HepG2 (cell line): ENCODE results near the gene MIER1. TPM values are rescaled to one million over a fixed set of nuclear protein-coding genes. Genes with fewer than 3 reads are reported as not detected.

Experiments used
- AGO1 ChIP-seq: fragments of 200-400 bp; formaldehyde crosslinking; IDR thresholded peaks from 2 replicates; pipeline ENCODE4 v1.6.1; 2017; ENCODE audit warnings: mild to moderate bottlenecking, low read depth, low read length, moderate library complexity; ENCODE audit not compliant: poor library complexity, severe bottlenecking
- CEBPB ChIP-seq: IDR thresholded peaks from 2 replicates; pipeline ENCODE4 v1.6.1; 2011; ENCODE audit warnings: low read depth, low read length, improper control_type of control experiment, borderline replicate concordance
- GABPB1 ChIP-seq: IDR thresholded peaks from 2 replicates; pipeline ENCODE4 v1.6.1; 2016; ENCODE audit warnings: mild to moderate bottlenecking, missing genetic modification reagents, moderate library complexity, missing compliant biosample characterization
- HOXD1 ChIP-seq: sonication (generic); formaldehyde crosslinking; IDR thresholded peaks from 2 replicates; pipeline ENCODE4 v1.5.0; 2020; ENCODE audit warnings: missing genetic modification reagents
- JDP2 ChIP-seq: sonication (generic); formaldehyde crosslinking; IDR thresholded peaks from 2 replicates; pipeline ENCODE4 v1.8.1; 2022; ENCODE audit warnings: missing genetic modification reagents, borderline replicate concordance
- KDM2A ChIP-seq: sonication (generic); formaldehyde crosslinking; IDR thresholded peaks from 2 replicates; pipeline ENCODE4 v1.4.0; 2020; ENCODE audit warnings: low read depth, missing genetic modification reagents, borderline replicate concordance
- KDM5A ChIP-seq: fragments of 200-600 bp; sonication (generic); IDR thresholded peaks from 2 replicates; pipeline ENCODE4 v1.7.0; 2018; ENCODE audit warnings: antibody characterized with exemption, mild to moderate bottlenecking, low read length, borderline replicate concordance
- NFE2L2 ChIP-seq: fragments of 150-350 bp; IDR thresholded peaks from 2 replicates; pipeline ENCODE4 v1.6.1; 2014; ENCODE audit warnings: low read length
- NR2C2 ChIP-seq: sonication (generic); formaldehyde crosslinking; IDR thresholded peaks from 2 replicates; pipeline ENCODE4 v1.4.0; 2020; ENCODE audit warnings: missing genetic modification reagents, mild to moderate bottlenecking, moderate library complexity, borderline replicate concordance
- SAP130 ChIP-seq: IDR thresholded peaks from 2 replicates; pipeline ENCODE4 v1.6.1; 2016; ENCODE audit warnings: low read depth
- SRSF1 ChIP-seq: fragments of 200-400 bp; formaldehyde crosslinking; optimal IDR thresholded peaks from 2 replicates; pipeline ENCODE3; 2017; ENCODE audit warnings: mild to moderate bottlenecking, low read depth, low read length, moderate library complexity
- ZMYM4 ChIP-seq: sonication (generic); formaldehyde crosslinking; IDR thresholded peaks from 2 replicates; pipeline ENCODE4 v1.8.1; 2023; ENCODE audit warnings: mild to moderate bottlenecking, missing genetic modification reagents
- ZNF563 ChIP-seq: sonication (generic); formaldehyde crosslinking; IDR thresholded peaks from 2 replicates; pipeline ENCODE4 v1.8.0; 2022; ENCODE audit warnings: mild to moderate bottlenecking, moderate library complexity, missing genetic modification reagents
- ZNF567 ChIP-seq: sonication (generic); formaldehyde crosslinking; IDR thresholded peaks from 2 replicates; pipeline ENCODE4 v1.8.1; 2023; ENCODE audit warnings: mild to moderate bottlenecking, missing genetic modification reagents, borderline replicate concordance
- ZNF703 ChIP-seq: sonication (generic); formaldehyde crosslinking; IDR thresholded peaks from 2 replicates; pipeline ENCODE4 v1.5.1; 2020; ENCODE audit warnings: missing genetic modification reagents, mild to moderate bottlenecking, moderate library complexity, borderline replicate concordance
- ZSCAN29 ChIP-seq: sonication (generic); formaldehyde crosslinking; conservative IDR thresholded peaks from 2 replicates; pipeline ENCODE4 v1.4.0; 2020; ENCODE audit warnings: mild to moderate bottlenecking, missing genetic modification reagents
- polyA plus RNA-seq, 8 experiments: library from polyadenylated mRNA; depleted of rRNA in 3 of 8; stranded (reverse) in 7 of 8; unstranded in 1 of 8; fragments of >200 nt; fragmentation: Illumina TruSeq in 4 of 8; extraction: Trizol in 4 of 8; gene quantifications; 2 replicates each; pipeline versions ENCODE4 v1.2.1 to v1.2.3, GENCODE V29; 2011 to 2016; ENCODE audit warnings: low read depth in 4 of 8, missing spikeins in 1 of 8, mixed read lengths in 1 of 8; ENCODE audit not compliant: insufficient read depth in 1 of 8
- total RNA-seq, 5 experiments: library from RNA; depleted of rRNA; stranded (reverse); fragments of >200 nt; fragmentation: Illumina TruSeq; extraction: Trizol; gene quantifications; 2 replicates each; pipeline ENCODE4 v1.2.3, GENCODE V29; 2016; ENCODE audit warnings: low read depth in 1 of 5
- TF ChIP-seq, protein P1 (sequence below): sonication (generic); formaldehyde crosslinking; IDR thresholded peaks from 2 replicates; pipeline ENCODE4 v1.8.1; 2023; ENCODE audit warnings: mild to moderate bottlenecking, missing genetic modification reagents
- TF ChIP-seq, protein P2 (sequence below): IDR thresholded peaks from 2 replicates; pipeline ENCODE4 v1.6.1; 2012; ENCODE audit warnings: low read depth, low read length, improper control_type of control experiment
- TF ChIP-seq, protein P3 (sequence below): IDR thresholded peaks from 2 replicates; pipeline ENCODE4 v1.6.1; 2016; ENCODE audit warnings: low read depth
- TF ChIP-seq, protein P4 (sequence below): sonication (generic); formaldehyde crosslinking; IDR thresholded peaks from 2 replicates; pipeline ENCODE4 v1.9.0; 2022; ENCODE audit warnings: missing genetic modification reagents, mild to moderate bottlenecking, borderline replicate concordance
- TF ChIP-seq, protein P5 (sequence below): sonication (generic); formaldehyde crosslinking; IDR thresholded peaks from 2 replicates; pipeline ENCODE4 v1.4.0; 2020; ENCODE audit warnings: missing genetic modification reagents

The MIER1 gene
- total and polyA plus RNA-seq, 2 of the 13 experiments (the other 11 are each of a cell fraction or from before 2014, with no cell fraction given): 7.0 to 30.4 TPM

DNA sequence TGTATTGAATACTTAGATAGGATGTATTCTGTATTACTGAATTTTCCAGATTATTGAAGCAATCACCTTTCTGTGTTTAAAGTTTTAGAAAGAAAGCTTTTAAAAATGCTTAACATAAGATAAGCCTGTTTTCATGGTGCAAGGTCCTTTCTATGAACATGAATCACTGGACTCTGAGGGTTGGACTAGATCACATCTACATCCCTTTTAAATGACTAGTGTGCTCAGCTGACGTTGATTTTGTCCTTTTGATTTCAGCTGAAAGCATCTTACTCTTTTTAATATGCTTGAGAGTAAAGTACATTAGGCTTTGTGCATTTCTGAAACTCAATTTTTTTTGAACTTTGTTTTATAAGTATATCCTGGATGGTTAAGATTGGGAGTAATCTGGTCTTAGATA lies 16.2 kb downstream of the MIER1 start (continued):
- TF ChIP-seq, protein P1, sequence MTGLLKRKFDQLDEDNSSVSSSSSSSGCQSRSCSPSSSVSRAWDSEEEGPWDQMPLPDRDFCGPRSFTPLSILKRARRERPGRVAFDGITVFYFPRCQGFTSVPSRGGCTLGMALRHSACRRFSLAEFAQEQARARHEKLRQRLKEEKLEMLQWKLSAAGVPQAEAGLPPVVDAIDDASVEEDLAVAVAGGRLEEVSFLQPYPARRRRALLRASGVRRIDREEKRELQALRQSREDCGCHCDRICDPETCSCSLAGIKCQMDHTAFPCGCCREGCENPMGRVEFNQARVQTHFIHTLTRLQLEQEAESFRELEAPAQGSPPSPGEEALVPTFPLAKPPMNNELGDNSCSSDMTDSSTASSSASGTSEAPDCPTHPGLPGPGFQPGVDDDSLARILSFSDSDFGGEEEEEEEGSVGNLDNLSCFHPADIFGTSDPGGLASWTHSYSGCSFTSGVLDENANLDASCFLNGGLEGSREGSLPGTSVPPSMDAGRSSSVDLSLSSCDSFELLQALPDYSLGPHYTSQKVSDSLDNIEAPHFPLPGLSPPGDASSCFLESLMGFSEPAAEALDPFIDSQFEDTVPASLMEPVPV (CRISPR knock-in tag): no peak
- no peak for TF ChIP-seq ZNF703 (CRISPR knock-in tag)
- TF ChIP-seq KDM2A (CRISPR knock-in tag): no peak
- no peak for TF ChIP-seq SRSF1
- TF ChIP-seq CEBPB: no peak
- TF ChIP-seq GABPB1 (CRISPR knock-in tag): no peak
- no peak for TF ChIP-seq NFE2L2
- TF ChIP-seq, protein P2, sequence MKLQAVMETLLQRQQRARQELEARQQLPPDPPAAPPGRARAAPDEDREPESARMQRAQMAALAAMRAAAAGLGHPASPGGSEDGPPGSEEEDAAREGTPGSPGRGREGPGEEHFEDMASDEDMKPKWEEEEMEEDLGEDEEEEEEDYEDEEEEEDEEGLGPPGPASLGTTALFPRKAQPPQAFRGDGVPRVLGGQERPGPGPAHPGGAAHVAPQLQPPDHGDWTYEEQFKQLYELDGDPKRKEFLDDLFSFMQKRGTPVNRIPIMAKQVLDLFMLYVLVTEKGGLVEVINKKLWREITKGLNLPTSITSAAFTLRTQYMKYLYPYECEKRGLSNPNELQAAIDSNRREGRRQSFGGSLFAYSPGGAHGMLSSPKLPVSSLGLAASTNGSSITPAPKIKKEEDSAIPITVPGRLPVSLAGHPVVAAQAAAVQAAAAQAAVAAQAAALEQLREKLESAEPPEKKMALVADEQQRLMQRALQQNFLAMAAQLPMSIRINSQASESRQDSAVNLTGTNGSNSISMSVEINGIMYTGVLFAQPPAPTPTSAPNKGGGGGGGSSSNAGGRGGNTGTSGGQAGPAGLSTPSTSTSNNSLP: peak; percentile 41; the same call in 1 of the 2 replicates
- TF ChIP-seq KDM5A: no peak
- no peak for TF ChIP-seq ZMYM4 (CRISPR knock-in tag)
- no peak for TF ChIP-seq JDP2 (CRISPR knock-in tag)
- TF ChIP-seq ZNF563 (CRISPR knock-in tag): no peak
- TF ChIP-seq, protein P3, sequence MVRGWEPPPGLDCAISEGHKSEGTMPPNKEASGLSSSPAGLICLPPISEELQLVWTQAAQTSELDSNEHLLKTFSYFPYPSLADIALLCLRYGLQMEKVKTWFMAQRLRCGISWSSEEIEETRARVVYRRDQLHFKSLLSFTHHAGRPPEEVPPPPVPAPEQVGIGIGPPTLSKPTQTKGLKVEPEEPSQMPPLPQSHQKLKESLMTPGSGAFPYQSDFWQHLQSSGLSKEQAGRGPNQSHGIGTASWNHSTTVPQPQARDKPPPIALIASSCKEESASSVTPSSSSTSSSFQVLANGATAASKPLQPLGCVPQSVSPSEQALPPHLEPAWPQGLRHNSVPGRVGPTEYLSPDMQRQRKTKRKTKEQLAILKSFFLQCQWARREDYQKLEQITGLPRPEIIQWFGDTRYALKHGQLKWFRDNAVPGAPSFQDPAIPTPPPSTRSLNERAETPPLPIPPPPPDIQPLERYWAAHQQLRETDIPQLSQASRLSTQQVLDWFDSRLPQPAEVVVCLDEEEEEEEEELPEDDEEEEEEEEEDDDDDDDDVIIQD: 0 out of 2 replicates have a peak, but pooled peaks have one; percentile 10
- TF ChIP-seq SAP130 (CRISPR knock-in tag): 0 out of 2 replicates have a peak, but pooled peaks have one; percentile 18
- TF ChIP-seq, protein P4, sequence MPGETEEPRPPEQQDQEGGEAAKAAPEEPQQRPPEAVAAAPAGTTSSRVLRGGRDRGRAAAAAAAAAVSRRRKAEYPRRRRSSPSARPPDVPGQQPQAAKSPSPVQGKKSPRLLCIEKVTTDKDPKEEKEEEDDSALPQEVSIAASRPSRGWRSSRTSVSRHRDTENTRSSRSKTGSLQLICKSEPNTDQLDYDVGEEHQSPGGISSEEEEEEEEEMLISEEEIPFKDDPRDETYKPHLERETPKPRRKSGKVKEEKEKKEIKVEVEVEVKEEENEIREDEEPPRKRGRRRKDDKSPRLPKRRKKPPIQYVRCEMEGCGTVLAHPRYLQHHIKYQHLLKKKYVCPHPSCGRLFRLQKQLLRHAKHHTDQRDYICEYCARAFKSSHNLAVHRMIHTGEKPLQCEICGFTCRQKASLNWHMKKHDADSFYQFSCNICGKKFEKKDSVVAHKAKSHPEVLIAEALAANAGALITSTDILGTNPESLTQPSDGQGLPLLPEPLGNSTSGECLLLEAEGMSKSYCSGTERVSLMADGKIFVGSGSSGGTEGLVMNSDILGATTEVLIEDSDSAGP: no peak
- TF ChIP-seq HOXD1: no peak
- no peak for TF ChIP-seq ZNF567
- TF ChIP-seq, protein P5, sequence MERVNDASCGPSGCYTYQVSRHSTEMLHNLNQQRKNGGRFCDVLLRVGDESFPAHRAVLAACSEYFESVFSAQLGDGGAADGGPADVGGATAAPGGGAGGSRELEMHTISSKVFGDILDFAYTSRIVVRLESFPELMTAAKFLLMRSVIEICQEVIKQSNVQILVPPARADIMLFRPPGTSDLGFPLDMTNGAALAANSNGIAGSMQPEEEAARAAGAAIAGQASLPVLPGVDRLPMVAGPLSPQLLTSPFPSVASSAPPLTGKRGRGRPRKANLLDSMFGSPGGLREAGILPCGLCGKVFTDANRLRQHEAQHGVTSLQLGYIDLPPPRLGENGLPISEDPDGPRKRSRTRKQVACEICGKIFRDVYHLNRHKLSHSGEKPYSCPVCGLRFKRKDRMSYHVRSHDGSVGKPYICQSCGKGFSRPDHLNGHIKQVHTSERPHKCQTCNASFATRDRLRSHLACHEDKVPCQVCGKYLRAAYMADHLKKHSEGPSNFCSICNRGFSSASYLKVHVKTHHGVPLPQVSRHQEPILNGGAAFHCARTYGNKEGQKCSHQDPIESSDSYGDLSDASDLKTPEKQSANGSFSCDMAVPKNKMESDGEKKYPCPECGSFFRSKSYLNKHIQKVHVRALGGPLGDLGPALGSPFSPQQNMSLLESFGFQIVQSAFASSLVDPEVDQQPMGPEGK (CRISPR knock-in tag): no peak
- TF ChIP-seq AGO1: no peak
- TF ChIP-seq ZSCAN29 (CRISPR knock-in tag): no peak
- no peak for TF ChIP-seq NR2C2 (CRISPR knock-in tag)
